Raji (cell line): Measurements from ENCODE around the gene FASTKD2.

Experiments used
- POLR2A ChIP-seq: IDR thresholded peaks from 2 replicates; pipeline ENCODE4 v1.6.1; 2011; ENCODE audit warnings: low read depth, low read length, control low read depth; ENCODE audit not compliant: insufficient read depth

FASTKD2 gene

DNA sequence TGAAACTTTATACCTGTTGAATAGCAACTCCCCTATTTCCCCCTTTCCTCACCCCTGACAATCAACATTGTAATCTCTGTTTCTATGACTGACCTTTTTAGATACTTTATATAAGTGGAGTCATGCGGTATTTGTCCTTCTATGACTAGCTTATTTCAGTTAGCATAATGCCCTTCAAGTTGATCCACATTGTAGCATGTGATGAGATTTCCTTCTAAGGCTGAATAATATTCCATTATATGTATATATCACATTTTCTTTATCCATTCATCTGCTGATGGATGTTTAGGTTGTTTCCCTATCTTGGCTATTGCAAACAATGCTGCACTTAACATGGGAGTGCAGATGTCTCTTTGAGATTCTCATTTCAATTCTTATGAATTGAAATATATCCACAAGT is 9.5 kb downstream of the FASTKD2 start:
- TF ChIP-seq POLR2A, result no peak

DNA sequence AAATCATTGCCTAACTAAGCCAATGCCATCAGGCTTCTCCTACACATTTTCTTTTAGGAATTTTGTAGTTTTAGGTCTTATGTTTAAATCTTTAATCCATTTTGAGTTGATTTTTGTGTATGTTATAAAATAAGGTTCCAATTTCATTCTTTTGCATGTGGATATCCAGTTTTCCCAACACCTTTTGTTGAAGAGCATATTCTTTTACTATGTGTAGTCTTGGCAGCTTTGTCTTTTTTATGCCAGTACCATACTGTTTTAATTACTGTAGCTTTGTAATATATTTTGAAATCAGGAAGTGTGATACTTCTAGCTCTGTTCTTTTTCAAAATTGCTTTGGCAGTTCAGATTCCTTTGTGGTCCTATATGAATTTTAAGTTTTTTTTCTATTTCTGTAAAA is 11.0 kb downstream of the FASTKD2 start:
- TF ChIP-seq POLR2A, result no peak

DNA sequence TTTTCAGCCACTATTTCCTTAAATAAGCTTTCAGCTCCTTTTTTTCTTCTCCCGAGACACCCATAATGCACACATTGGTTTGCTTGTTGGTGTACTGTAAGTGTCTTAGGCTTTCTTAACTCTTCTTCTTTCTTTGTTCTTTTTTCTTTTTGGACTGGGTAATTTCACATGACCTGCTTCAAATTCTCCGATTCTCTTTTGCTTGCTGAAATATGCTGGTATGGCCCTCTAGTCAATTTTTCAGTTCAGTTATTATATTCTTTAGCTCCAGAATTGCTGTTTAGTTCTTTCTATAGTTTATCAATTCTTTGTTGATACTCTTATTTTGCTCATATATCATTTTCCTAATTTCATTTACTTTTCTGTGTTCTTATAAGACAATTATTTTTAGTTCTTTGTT is 15.3 kb downstream of the FASTKD2 start:
- no peak for TF ChIP-seq POLR2A

DNA sequence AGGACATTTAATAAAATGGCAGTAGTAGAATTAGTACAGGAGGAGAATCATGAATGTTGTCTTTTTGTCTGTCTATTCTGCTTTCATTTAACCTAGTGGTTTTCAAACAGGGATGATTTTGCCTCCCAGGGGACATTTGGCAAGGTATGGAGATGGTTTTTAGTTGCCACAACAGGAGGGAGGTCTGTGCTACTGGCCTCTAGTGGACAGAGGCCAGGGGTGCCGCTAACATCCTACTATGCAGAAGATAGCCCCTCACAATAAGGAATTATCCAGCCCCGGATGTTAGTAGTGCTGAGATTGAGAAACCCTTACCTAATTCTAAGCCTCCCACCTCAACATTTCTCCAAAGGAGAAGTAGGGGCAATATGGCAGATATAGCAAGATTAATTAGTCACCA is 18.3 kb downstream of the FASTKD2 start:
- no peak for TF ChIP-seq POLR2A

DNA sequence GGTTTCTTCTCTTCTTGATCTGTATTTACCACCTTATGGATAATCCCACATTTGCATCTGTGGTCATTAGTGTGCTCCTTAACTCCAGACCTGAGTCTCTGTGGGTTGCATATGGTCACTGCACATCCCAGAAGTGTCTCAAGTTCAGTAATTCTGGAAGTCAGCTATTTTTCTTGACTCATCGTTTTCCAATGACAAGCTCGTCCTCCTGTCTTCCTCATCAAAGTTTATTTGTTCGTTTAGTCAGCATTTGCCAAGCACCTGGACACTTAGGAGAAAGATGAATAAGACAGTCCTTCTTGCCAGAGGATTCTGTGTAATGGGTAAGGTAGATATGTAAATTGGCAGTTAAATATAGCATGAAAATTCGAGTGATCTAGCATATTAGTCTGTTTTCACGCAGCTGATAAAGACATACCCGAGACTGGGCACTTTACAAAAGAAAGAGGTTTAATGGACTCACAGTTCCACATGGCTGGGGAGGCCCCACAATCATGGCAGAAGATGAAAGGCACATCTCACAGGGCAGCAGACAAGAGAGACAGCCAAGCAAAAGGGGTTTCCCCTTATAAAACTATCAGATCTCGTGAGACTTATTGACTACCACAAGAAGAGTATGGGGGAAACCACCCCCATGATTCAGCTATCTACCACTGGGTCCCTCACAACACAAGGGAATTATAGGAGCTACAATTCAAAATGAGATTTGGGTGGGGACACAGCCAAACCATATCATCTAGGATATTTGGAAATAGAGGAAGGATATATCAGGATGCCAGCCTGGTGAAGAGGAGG is 19.4 kb downstream of the FASTKD2 start:
- no peak for TF ChIP-seq POLR2A

DNA sequence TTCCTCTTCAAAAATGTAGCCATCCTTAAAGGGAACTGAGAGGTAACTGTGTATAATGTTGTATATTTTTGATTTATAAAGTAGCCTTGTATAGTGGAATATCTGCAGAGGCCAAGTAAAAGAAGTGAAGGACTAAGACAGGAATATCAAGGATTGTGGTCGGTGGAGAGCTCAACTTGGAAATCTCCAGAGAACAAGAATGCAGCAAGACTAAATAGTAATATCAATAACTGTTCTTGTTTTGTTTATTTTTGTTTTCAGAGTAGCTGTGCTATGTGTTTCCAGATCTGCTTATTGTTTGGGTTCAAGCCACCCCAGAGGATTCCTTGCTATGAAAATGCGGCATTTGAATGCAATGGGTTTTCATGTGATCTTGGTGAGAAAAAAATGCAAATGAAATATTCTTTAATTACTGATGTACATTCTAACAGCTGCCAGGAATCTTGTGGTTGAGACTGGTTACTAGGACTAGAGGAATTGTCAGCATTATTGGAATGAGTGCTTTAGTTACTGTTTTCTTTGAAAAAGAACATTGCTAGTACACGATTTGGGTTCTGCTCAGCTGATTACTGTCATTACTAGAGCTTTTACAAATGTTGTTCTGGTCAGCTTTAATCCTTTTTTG is 25.0 kb downstream of the FASTKD2 start:
- TF ChIP-seq POLR2A, result no peak

DNA sequence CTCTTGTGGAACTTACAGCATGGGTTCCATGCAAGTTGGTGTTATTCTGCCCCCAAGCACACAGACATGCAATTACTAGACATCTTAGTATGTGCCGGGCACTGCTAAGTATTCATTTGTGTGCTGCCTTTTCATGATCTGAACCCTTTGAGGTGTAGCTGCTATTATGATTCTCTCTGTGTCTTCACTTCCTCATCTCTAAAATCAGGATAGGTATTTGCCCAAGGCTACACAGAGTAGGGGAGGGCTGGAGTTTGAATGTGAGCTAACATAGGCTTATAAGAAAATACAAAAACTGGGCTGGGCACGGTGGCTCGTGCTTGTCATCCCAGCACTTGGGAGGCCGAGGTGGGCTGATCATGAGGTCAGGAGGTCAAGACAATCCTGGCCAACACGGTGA is 27.2 kb downstream of the FASTKD2 start:
- TF ChIP-seq POLR2A, result no peak

DNA sequence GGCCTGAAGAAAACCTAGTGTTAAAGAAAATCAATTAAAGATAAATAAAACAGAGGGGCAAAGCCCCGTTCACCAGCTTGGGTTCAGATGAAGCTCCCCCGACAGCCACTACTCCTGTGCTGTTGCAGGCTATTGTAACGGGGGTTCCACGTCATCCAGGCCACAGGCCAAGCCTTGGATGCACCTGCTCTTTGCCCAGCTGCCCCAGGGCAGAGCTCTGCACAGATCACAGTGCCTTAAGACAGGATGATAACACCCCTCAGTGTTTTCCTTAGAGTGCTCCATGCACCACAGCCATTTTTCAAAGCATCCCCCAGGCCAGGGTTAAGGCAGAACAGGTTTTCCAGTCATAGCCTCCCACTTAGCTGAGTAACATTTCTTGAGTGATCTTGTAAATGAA is 32.0 kb downstream of the FASTKD2 start:
- no peak for TF ChIP-seq POLR2A

DNA sequence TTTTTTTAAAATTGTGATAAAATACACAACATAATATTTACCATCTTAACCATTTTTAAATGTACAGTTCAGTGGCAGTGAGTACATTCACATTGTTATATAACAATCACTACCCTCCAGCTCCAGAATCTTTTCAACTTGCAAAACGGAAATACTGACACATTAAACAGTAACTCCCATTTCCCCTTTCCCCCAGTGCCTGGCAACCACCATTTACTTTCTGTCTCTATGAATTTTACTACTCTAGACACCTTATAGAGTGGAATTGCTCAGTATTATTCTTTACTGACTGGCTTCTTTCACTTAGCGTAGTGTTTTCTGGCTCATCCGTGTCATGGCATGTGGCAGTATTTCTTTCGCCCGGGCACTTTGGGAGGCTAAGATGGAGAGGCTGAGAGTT is 32.6 kb downstream of the FASTKD2 start:
- TF ChIP-seq POLR2A, result no peak

DNA sequence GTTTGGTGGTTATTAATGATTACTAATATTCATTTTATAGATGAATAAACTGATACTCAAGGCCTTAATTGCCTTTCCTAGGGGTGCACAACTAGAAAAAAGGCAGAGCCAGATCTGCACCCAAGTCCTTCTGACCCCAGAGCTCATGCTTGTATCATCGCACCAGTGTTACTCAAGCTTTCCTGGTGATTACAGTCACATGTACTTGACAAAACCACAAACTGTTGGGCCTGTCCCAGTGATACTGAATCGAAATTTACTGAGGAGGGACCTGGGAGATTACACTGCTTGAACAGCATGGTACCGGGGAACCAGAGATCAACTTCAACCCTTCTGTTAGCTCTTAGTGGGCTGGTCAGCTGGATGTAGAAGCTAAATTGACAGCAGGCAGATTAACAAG is 33.7 kb downstream of the FASTKD2 start:
- TF ChIP-seq POLR2A, result no peak

DNA sequence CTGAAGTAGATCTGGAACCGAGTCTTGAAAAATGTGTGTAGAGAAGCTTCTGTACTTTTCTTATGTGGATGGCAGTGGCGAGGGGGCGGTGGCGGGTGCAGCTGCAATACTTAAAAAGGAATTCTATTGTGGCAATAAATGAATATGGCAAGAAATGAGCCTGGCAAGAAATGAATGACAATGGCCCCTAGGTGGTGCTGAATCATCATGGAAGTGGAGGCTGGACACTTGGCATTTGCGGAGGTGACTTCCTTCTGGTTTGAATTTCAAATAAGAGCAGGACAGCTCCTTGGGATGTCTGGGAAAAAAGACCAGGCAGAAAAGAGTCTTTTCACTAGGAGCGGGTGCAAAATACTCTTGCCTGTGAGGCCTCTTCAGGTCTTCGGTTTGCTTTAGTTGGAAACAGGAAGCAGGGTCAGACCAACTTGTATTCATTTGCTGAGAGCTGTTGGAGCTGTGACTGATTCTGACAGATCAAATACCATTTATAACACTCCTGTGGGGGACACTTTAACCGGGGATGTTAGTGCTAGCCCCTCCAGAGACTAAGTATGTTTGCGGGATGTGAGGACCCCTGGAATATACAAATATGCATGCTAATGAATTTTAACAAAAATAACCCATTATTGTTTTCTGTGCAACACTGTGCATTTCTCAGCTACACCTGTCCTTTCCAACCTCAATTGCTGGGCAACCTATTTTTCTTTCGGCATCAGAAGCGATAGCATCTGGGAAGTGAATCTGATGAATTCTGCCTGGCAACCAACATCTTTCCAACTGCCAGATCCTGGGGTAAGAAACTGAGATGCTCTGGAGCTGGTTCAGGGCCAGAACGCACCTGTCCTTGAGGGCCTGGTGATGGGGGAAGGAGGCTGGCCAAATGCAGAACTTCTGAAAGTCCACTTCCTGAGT is 35.4 kb downstream of the FASTKD2 start:
- no peak for TF ChIP-seq POLR2A

DNA sequence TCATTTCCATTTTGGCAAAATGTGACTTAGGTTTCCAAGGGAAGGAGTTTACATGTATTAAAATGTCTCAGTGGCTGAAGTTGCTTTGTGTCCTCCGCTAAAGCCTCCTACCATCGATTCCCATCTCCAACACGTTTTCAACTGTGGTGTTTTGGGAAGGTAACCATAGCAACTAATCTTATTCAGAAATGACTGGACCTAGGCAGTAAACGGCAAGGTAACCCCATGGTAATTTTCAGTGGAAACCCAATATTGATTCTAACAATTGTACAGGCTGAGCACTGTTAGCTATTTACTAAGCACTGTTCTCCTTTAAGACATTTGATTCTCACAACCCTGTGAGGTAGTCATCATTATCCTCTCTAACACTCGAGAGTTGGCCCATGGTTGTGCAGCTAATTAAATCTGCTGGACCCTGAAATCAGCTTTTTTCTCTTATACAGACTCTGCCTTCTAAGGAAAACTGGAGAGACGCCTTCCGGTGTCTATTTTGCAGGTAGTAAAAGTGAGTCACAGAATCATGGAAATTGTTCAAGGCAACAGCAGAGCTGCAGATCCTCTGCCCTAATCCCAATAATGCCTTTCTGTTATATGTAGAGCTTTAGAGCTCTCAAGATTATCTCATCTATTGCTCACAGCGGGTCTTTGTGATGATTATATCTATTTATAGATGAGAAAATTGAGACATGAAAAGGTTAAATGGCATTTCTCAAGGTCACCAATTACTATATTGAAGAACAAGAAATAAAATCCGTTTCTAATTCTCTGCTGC is 36.2 kb downstream of the FASTKD2 start:
- TF ChIP-seq POLR2A, result no peak

DNA sequence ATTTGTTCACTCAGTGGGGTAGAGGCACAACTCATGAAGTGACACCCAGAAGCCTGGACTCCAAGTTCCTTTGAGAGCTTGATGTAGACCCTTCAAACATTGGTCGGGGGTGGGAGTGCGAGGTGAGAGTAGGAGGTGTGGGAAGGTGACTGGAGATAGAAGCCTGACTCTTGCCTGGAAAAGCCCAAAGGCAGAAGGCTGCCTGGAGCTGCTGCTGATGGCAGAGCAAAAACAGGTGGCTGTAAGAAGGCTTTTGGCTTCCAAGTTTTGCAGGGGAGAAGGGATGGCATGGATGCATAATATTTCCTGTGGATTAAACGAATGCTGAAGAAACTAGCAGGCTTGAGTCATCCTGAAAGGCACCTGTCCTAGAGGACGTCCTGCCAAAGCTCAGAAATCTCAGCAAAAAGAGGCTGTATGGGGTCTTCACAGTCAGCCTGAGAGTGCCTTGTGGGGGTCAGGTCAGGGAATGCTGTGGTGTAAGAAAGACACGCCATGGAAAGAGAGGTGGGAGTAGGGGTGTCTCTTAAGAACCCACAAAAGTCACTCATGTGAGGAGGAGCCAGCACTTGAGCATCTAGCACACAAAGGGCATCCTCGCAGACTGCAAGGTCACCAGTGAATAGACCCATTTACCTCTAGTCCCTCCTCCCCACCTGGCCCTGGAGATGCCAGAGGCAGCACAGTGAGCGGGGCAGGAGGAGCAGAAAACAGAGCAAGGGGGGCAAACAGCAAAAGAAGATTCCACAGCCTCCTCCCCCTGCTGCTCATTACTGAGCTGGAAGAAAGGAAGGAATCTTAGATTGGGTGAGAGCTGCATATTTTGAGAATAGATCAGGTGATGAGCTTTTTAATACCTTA is 37.5 kb downstream of the FASTKD2 start:
- TF ChIP-seq POLR2A, result no peak

DNA sequence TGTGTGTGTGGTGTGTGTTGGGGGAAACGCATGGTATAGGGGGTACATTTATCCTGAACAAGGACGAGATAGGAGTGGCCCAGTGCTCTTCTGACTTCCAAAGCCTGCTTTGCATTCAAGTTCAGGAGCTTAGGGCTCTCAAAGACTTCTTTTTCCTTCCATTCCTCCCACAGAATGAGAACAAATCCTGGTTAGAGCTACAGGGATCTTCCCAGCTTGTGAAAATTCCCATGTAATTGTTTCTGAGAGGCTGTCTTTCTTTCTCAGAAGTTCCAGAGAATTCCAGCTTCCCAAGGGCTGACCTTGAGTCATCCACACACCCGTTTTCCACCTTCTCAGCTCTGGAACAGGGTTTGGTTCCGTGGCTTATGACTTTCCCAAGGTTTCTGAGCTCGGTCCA is 38.9 kb downstream of the FASTKD2 start:
- no peak for TF ChIP-seq POLR2A
